Mesothelial cell of epicardium (in vitro differentiated cells): ENCODE data around the gene CAP1. TPM values are rescaled to one million over a fixed set of nuclear protein-coding genes. Genes with fewer than 3 reads are reported as not detected.
"Not testable (repeated sequence)": the region's sequence is repeated elsewhere in the genome, so short reads cannot be mapped to it uniquely, and the experiment has no call there.

ENCODE experiments used
- DNase-seq, 2 experiments: peaks; one replicate each; pipeline ENCODE4 v3.0.0; 2021; ENCODE audit warnings: low spot score in 2 of 2; ENCODE audit not compliant: unreplicated experiment in 2 of 2
- H3K27ac Mint-ChIP-seq: 2 replicates; pipeline ENCODE4 v1.8.0; 2021; ENCODE audit warnings: mixed read lengths
- H3K27me3 Mint-ChIP-seq: 2 replicates; pipeline ENCODE4 v1.8.0; 2021; ENCODE audit warnings: low read depth, mixed read lengths
- H3K36me3 Mint-ChIP-seq: 2 replicates; pipeline ENCODE4 v1.8.0; 2021; ENCODE audit warnings: mixed read lengths
- H3K4me1 Mint-ChIP-seq: 2 replicates; pipeline ENCODE4 v1.8.0; 2021; ENCODE audit warnings: mixed read lengths
- H3K4me3 Mint-ChIP-seq: 2 replicates; pipeline ENCODE4 v1.8.0; 2021; ENCODE audit warnings: mild to moderate bottlenecking, moderate library complexity, mixed read lengths
- H3K9me3 Mint-ChIP-seq: 2 replicates; pipeline ENCODE4 v1.8.0; 2021; ENCODE audit warnings: mixed read lengths
- total RNA-seq: library from RNA; stranded (reverse); gene quantifications from 3 replicates; pipeline ENCODE4 v1.2.1, GENCODE V29; 2021
- TF ChIP-seq, protein P1 (sequence below): fragments of 200-600 bp; sonication (generic); IDR thresholded peaks from one replicate; pipeline ENCODE4 v1.5.0; 2021; ENCODE audit warnings: antibody characterized with exemption; ENCODE audit not compliant: unreplicated experiment

The CAP1 gene
- total RNA-seq, 1 donor from 2014 or later, result 146 TPM

DNA sequence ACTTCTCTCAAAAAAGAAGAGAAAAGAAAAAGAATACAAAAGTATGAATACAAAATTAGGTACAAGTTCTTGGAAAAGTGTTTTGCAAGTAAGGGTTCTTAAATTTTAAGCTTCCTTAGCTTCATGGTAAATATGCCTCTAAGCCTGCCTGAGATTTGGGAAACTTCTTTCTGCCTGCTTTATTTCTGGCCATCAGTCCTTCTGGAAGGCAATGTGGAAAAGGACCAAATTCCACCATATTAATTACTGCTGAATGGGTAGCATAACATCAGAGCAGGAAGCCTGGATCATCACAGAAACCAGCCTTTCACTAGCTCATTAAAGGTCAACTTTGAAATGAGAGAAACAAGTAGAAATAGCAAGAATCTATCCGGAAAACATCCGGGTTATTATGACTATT, 39.1 kb upstream of the CAP1 start:
- Mint-ChIP-seq H3K36me3 (no peaks in the 10 kb centered on the region), H3K9me3 (peaks cover 18% of the 10 kb centered on the region), H3K27ac (no peak overlapping the region), H3K4me3 (no peak overlapping the region), H3K4me1 (peaks cover 17% of the 10 kb centered on the region), H3K27me3 (no peaks in the 10 kb centered on the region)
- TF ChIP-seq, protein P1, sequence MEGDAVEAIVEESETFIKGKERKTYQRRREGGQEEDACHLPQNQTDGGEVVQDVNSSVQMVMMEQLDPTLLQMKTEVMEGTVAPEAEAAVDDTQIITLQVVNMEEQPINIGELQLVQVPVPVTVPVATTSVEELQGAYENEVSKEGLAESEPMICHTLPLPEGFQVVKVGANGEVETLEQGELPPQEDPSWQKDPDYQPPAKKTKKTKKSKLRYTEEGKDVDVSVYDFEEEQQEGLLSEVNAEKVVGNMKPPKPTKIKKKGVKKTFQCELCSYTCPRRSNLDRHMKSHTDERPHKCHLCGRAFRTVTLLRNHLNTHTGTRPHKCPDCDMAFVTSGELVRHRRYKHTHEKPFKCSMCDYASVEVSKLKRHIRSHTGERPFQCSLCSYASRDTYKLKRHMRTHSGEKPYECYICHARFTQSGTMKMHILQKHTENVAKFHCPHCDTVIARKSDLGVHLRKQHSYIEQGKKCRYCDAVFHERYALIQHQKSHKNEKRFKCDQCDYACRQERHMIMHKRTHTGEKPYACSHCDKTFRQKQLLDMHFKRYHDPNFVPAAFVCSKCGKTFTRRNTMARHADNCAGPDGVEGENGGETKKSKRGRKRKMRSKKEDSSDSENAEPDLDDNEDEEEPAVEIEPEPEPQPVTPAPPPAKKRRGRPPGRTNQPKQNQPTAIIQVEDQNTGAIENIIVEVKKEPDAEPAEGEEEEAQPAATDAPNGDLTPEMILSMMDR, result no peak
- no peak for DNase-seq

DNA sequence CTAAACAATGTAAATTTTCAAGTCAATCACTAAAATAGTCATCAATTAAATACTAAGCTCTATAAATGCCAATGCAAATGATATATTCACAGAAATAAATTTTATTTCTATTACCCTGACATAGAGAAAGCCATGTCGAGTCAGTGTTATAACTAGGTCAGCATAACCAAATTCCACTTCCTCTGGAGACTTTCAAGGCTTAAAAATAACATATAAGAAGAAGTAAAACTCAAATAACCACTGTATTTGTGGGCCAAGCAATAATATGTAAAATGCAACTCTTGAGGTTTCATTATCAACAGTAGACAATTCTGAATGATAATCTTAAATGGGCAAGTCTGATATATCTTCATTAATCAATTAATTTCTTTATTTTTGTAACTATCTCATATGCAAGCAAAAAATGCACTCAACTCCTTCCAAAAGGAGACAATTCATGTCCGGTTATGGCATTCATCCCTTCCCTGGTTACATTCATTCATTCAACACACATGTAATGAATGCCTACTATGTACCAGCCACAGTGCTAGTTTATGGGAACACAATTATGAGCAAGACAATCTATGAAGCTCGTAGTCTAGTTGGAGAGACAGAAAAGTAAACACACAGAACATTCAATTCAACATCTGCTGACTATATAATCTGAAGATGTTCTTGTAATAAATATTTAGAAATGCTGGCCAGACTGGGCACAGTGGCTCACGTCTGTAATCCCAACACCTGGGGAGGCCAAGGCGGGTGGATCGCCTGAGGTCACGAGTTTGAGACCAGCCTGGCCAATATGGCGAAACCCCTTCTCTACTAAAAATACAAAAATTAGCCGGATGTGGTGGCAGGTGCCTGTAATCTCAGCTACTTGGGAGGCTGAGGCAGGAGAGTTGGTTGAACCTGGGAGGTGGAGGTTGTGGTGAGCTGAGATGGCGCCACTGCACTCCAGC, 37.1 kb upstream of the CAP1 start:
- DNase-seq, result no peak
- H3K27me3 Mint-ChIP-seq, result no peaks in the 10 kb centered on the region
- peaks cover 19% of the 10 kb centered on the region for H3K9me3 Mint-ChIP-seq
- H3K36me3 Mint-ChIP-seq, result no peaks in the 10 kb centered on the region
- TF ChIP-seq, protein P1, result no peak
- H3K4me1 Mint-ChIP-seq, result peaks cover 17% of the 10 kb centered on the region
- no peak overlapping the region for H3K27ac Mint-ChIP-seq
- no peak overlapping the region for H3K4me3 Mint-ChIP-seq

DNA sequence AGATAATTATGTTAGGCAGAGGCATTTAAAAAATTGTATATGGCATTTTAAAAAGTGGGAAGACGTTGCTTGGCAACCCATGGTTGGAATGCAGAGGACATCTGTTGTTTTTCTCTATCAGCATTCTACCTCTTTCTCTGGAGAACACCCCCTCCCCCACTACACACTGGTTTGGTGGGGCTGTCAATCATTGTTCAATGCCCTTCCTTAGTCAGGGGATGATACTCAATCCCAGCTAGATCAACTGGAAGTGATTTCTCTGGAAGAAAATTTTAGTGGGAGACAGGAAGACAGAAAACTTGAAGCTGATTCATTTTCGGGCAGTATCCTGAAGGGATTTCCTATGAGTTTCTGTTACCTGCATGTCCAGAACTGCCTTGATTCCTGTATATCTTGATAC, 35.7 kb upstream of the CAP1 start:
- Mint-ChIP-seq H3K4me1 (peaks cover 17% of the 10 kb centered on the region), H3K27ac (peak overlapping the region; percentile 94), H3K9me3 (peaks cover 19% of the 10 kb centered on the region), H3K36me3 (no peaks in the 10 kb centered on the region), H3K4me3 (no peak overlapping the region), H3K27me3 (no peaks in the 10 kb centered on the region)
- TF ChIP-seq, protein P1, result no peak
- no peak for DNase-seq

DNA sequence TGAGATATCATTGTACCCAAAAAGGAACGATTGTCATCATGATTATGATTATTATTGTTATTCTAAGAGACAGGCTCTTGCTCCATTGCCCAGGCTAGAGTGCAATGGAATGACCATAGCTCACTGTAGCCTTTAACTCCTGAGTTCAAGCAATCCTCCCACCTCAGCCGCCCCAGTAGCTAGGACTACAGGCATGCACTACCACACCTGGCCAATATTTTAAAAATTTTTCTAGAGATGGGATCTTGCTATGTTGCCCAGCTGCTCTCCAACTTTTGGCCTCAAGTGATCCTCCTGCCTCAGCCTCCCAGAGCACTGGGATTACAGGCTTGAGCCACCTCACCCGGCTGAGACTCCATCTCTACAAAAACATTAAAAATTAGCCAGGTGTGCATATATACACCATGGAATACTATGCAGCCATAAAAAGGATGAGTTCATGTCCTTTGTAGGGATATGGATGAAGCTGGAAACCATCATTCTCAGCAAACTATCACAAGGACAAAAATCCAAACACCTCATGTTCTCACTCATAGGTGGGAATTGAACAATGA, 33.0 kb upstream of the CAP1 start:
- DNase-seq, result not testable (repeated sequence)

DNA sequence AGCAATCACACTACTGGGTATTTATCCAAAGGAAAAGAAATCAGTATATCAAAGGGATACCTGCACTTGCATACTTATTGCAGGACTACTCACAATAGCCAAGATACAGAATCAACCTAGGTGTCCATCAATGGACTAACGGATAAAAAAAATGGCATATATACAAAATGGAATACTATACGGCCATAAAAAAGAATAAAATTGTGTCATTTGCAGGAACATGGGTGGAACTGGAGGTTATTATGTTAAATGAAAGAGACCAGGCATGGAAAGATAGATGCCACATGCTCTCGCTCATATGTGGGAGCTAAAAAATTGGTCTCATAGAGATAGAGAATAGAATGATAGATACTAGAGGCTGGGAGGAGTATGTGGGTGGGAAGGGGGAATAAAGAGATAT, 29.3 kb upstream of the CAP1 start:
- Mint-ChIP-seq H3K4me3 (no peak overlapping the region), H3K27ac (no peak overlapping the region), H3K36me3 (no peaks in the 10 kb centered on the region), H3K4me1 (no peaks in the 10 kb centered on the region), H3K27me3 (peaks cover 4% of the 10 kb centered on the region), H3K9me3 (peaks cover 12% of the 10 kb centered on the region)
- no peak for DNase-seq
- TF ChIP-seq, protein P1, result no peak

More for the DNA sequence above, 33.0 kb upstream of the CAP1 start:
- H3K4me3 Mint-ChIP-seq, H3K27ac Mint-ChIP-seq, H3K27me3 Mint-ChIP-seq, H3K36me3 Mint-ChIP-seq: not testable (repeated sequence)
- peaks cover 28% of the 10 kb centered on the region for H3K9me3 Mint-ChIP-seq
- H3K4me1 Mint-ChIP-seq, result peaks cover 17% of the 10 kb centered on the region

DNA sequence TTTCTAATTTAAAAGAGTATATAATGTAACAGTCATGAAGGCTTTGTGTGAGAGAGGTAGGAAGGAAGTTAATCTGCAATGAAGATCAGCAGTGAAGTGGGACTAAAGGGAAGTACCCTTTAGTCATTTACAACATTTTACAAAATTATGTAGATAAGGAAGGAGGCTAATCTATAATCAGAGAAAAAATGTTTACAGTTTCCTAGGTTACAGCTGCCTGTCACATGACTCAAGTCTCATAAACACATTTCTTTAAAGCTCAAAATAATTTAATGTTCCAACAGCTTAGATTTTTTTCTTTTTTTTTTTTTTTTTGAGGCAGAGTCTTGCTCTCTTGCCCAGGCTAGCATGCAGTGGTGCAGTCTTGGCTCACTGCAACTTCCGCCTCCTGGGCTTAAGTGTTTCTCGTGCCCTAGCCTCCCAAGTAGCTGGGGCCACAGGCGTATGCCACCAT, 26.2 kb upstream of the CAP1 start:
- Mint-ChIP-seq H3K36me3 (no peaks in the 10 kb centered on the region), H3K27me3 (peaks cover 6% of the 10 kb centered on the region), H3K9me3 (peaks cover 14% of the 10 kb centered on the region), H3K4me3 (no peak overlapping the region), H3K4me1 (no peaks in the 10 kb centered on the region), H3K27ac (no peak overlapping the region)
- TF ChIP-seq, protein P1, result no peak
- DNase-seq, result no peak
